Right atrium auricular region (tissue), 2 donors: Measurements from ENCODE around the gene ZNF174. TPM values are rescaled to one million over a fixed set of nuclear protein-coding genes. Genes with fewer than 3 reads are reported as not detected.

Experiments used
- DNase-seq: peaks from one replicate; pipeline ENCODE4 v3.0.0-alpha.2; 2019; ENCODE audit warnings: low spot score
- H3K27ac ChIP-seq, 2 donors: fragments of 200-600 bp; sonication (generic); 1 replicate in 1 of 2; 2 replicates in 1 of 2; pipeline ENCODE4 v1.5.1; 2016 to 2019
- H3K27me3 ChIP-seq, 2 donors: fragments of 200-600 bp; sonication (generic); one replicate each; pipeline versions ENCODE4 v1.5.1 to v1.6.0; 2017 to 2019
- H3K36me3 ChIP-seq: fragments of 200-600 bp; sonication (generic); one replicate; pipeline ENCODE4 v1.5.1; 2016
- H3K4me1 ChIP-seq, 2 donors: fragments of 200-600 bp; sonication (generic); one replicate each; pipeline versions ENCODE4 v1.5.1 to v1.6.0; 2017 to 2019
- H3K4me3 ChIP-seq, 2 donors: fragments of 200-600 bp; sonication (generic); 1 replicate in 1 of 2; 2 replicates in 1 of 2; pipeline ENCODE4 v1.5.1; 2017 to 2019; ENCODE audit warnings: mild to moderate bottlenecking in 1 of 2, moderate library complexity in 1 of 2
- H3K9me3 ChIP-seq, 2 donors: fragments of 200-600 bp; sonication (generic); one replicate each; pipeline ENCODE4 v1.5.1; 2019
- total RNA-seq, 2 donors: library from RNA; depleted of rRNA; stranded (reverse); fragments of >200 nt; gene quantifications; one replicate each; pipeline ENCODE4 v1.1.0, GENCODE V29; 2016
- TF ChIP-seq, protein P1 (sequence below), 2 donors: fragments of 200-600 bp; sonication (generic); IDR thresholded peaks; one replicate each; pipeline ENCODE4 v1.5.1; 2019; ENCODE audit warnings: antibody characterized with exemption in 2 of 2

ZNF174 gene
- total RNA-seq, 2 donors from 2014 or later: 10.2 to 16.5 TPM

DNA sequence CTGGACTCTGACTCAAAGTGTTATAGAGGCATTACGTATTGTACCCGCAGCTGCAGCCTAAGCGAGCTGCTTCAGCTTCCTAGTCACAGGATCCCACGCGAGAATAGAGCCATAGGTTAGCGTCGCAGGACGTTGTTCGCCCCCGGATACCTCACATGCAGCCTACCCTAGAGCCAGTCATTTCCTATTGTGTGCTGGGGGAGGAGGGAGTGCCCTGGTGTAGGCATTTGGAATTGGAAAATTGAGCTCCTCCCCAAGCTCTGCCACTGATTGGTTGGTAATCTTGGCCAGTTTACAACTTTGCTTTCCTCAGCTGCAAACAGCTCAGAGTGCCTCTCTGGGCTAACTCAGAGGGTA is 43.0 kb downstream of the ZNF174 start:
- DNase-seq: no peak
- H3K4me3 ChIP-seq: peak overlapping the region; percentile 55 to 66
- H3K27ac ChIP-seq: peak overlapping the region; percentile 73 to 82
- peaks cover 0 to 16% of the 10 kb centered on the region in 2 donors for H3K9me3 ChIP-seq
- TF ChIP-seq, protein P1, sequence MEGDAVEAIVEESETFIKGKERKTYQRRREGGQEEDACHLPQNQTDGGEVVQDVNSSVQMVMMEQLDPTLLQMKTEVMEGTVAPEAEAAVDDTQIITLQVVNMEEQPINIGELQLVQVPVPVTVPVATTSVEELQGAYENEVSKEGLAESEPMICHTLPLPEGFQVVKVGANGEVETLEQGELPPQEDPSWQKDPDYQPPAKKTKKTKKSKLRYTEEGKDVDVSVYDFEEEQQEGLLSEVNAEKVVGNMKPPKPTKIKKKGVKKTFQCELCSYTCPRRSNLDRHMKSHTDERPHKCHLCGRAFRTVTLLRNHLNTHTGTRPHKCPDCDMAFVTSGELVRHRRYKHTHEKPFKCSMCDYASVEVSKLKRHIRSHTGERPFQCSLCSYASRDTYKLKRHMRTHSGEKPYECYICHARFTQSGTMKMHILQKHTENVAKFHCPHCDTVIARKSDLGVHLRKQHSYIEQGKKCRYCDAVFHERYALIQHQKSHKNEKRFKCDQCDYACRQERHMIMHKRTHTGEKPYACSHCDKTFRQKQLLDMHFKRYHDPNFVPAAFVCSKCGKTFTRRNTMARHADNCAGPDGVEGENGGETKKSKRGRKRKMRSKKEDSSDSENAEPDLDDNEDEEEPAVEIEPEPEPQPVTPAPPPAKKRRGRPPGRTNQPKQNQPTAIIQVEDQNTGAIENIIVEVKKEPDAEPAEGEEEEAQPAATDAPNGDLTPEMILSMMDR (IDR thresholded peaks at IDR 0.05): no peak
- peaks cover 10% of the 10 kb centered on the region for H3K36me3 ChIP-seq
- peaks cover 0 to 8% of the 10 kb centered on the region in 2 donors for H3K4me1 ChIP-seq
- H3K27me3 ChIP-seq: no peaks in the 10 kb centered on the region

DNA sequence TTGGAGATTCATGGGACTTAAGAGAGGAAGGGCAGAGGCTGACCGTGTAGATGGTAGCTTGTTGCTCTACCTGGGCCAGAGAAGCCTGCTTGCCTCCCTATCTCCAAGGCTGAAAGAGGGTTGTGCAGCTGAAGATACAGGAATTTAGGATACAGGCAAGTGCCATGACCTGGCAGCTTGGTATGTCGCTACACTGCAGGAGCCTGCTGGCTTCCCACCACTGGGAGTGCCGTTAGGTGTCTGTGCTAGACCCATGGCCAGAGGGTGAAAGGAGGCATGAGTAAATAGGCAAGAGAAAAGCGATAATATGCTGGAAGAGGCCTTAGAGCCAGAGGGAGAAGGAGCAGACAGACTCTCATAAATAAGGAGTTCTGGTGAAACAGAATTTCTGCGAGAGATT is 53.1 kb downstream of the ZNF174 start:
- no peak overlapping the region for H3K27ac ChIP-seq
- TF ChIP-seq, protein P1 (IDR thresholded peaks at IDR 0.05): no peak

DNA sequence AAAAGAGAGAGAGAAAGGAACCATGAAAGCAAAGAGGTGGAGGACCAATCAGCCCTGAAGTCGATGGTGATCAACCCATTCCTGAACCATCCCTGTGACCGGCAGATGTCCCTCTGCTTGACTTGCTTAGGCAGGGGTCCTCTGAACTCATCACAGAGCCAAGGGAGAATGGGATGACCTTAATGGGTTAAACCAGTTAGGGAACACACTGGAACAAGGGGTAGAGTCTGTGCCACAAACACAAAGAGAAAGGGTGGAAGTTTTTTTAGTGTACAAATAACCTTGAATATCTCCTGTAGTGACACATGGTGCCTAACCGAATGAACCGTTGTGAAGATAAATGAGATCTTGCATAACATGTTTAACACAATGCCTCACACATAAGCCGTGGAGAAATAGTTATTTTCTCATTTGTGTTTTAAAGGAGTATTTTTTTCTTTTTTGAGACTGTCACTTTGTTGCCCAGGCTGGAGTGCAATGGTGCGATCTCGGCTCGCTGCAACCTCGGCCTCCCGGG is 53.7 kb downstream of the ZNF174 start:
- H3K27me3 ChIP-seq: no peaks in the 10 kb centered on the region
- no peak for DNase-seq
- peak overlapping the region in 1 of 2 donors; percentile 97 for H3K27ac ChIP-seq
- TF ChIP-seq, protein P1 (IDR thresholded peaks at IDR 0.05): no peak
- no peaks in the 10 kb centered on the region for H3K9me3 ChIP-seq
- no peak overlapping the region for H3K4me3 ChIP-seq
- no peaks in the 10 kb centered on the region for H3K36me3 ChIP-seq
- H3K4me1 ChIP-seq: peaks cover 0 to 38% of the 10 kb centered on the region in 2 donors

More for the DNA sequence above, 53.1 kb downstream of the ZNF174 start:
- DNase-seq: no peak
- no peak overlapping the region for H3K4me3 ChIP-seq
- no peaks in the 10 kb centered on the region for H3K27me3 ChIP-seq
- H3K36me3 ChIP-seq: no peaks in the 10 kb centered on the region
- peaks cover 0 to 32% of the 10 kb centered on the region in 2 donors for H3K4me1 ChIP-seq
- no peaks in the 10 kb centered on the region for H3K9me3 ChIP-seq

DNA sequence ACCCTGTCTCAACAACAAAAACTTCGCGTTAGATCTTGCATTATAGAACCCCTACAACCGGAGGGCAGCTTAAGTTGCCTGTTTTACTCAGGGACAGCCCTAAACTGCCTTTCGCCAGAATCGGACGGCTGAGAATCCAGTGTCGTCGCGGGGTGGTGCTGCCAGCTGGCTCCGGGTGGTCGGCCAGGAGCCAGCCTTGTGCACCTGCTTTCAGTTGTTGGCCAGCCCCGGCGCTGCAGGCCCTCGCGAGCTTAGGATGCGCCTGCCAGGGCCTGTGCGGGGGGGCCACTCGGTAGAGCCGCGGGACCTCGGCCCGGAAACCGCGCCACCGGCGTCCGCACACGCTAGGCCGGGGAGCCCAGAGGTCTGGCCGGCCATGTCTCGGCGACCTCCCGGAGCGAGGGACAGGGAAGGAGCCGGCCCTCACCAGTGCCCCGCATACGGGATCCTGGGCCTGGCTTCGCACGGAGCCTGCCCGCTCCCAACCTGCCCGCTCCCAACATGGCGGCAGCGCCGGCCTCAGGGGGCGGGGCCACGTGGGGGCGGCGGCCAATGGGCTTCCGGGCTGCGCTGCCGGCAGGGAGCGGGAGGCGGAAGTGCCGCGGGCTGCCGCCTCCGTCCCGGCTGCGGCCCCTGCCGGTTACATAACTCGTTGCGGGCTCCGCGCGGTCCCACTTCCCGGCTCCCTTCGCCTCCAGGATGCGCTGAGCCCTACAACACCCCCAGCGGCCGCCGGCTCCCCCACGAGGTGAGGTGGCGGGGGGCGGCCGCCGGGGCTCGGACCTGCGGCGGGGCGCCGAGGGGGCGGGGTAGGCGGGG is 56.6 kb downstream of the ZNF174 start:
- Histone ChIP-seq H3K27ac (peak overlapping the region; percentile 97 to 99), H3K4me3 (peak overlapping the region; percentile 84 to 90), H3K4me1 (peaks cover 0 to 67% of the 10 kb centered on the region in 2 donors), H3K9me3 (no peaks in the 10 kb centered on the region), H3K27me3 (no peaks in the 10 kb centered on the region), H3K36me3 (no peaks in the 10 kb centered on the region)
- TF ChIP-seq, protein P1 (IDR thresholded peaks at IDR 0.05): peak in 1 of 2 donors; percentile 70
- DNase-seq: peak; percentile 80

DNA sequence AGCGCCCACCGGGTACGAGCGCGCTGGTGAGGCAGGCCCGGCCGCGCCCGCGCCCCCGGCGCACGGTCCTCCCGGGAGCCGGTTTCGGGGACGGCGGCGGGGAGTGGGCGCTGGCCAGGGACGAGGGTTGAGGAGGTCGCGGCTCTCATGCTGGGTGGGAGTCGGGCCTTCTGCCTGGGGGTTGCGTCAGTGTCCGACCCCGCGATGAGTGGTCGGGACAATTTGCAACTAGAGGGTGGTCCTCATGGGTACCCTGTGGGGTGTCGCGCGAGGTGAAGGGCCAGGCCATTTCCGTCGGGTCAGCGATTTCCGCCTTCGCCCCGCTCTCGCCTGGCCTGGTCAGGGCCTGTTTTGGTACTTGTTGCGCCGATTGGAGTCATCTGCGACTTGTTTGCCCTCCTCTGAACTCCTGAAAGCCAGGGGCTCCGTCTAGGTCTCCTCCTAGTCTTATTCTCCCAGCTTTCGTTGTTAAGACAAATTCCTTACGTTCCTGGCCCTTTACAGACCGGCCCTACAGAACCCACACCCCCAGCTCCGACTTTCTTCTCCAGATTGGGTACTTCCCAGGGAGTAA is 57.4 kb downstream of the ZNF174 start:
- Histone ChIP-seq H3K4me3 (peak overlapping the region; percentile 84 to 90), H3K4me1 (peaks cover 0 to 73% of the 10 kb centered on the region in 2 donors), H3K27me3 (no peaks in the 10 kb centered on the region), H3K9me3 (no peaks in the 10 kb centered on the region), H3K36me3 (no peaks in the 10 kb centered on the region), H3K27ac (peak overlapping the region; percentile 97 to 99)
- no peak for DNase-seq
- TF ChIP-seq, protein P1 (IDR thresholded peaks at IDR 0.05): no peak
